ENCODE results near the gene HIC1. TPM values are rescaled to one million over a fixed set of nuclear protein-coding genes. Genes with fewer than 3 reads are reported as not detected.

HIC1 gene
- total RNA-seq, 2 experiments from 2014 or later, result 0.19 to 0.32 TPM

DNA sequence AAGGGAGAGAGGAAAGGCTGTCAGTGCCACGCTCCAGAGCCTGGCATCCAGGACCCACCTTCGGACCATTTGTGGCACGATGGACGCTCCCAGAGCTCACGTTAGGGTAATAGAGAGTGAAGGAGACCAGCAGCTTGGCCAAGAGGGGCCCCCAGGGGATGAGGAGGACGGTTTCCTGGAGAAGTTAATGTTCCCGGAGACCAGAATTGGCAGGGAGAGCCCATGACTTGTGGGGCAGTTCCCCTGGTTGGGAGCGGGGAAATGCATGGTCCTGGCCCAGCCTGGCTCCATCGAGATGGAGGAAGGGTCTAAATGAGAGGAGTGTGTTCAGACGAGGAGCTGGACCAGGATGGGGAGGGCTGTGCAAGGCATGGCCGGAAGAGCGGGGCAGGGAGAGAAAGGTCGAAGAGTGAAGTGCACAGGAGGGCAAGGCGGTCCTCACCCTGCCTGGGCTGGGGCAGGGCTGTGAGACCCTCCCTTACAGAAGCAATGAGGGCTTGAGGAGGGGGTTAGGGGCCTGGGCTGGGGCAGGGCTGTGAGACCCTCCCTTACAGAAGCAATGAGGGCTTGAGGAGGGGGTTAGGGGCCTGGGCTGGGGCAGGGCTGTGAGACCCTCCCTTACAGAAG, 2.9 kb upstream of the HIC1 start:
- CTCF ChIA-PET (ENCODE audit: unreplicated experiment), result no interaction called here
- Histone ChIP-seq H3K4me1 (ENCODE audit: insufficient read depth, low read length, poor library complexity, severe bottlenecking) (peaks cover 32% of the 10 kb centered on the region), H3K27ac (ENCODE audit: low read depth, low read length, poor library complexity, severe bottlenecking) (no peak overlapping the region), H3K79me2 (ENCODE audit: insufficient read depth, low read depth, low read length) (no peaks in the 10 kb centered on the region), H3K9me2 (ENCODE audit: insufficient read depth, low read length) (no peaks in the 10 kb centered on the region), H3K36me3 (ENCODE audit: insufficient read depth, low read length) (no peaks in the 10 kb centered on the region), H3K9me3 (ENCODE audit: low read length) (no peaks in the 10 kb centered on the region), H3K4me2 (ENCODE audit: low read length) (no peak overlapping the region), H4K20me1 (ENCODE audit: insufficient read depth, low read length) (no peaks in the 10 kb centered on the region), H3K4me3 (ENCODE audit: low read depth, low read length, poor library complexity, severe bottlenecking) (no peak overlapping the region), H2AFZ (ENCODE audit: low read length) (no peak overlapping the region)
- POLR2A ChIA-PET, result no interaction called here
- BruUV-seq (replicated peaks), result no TSS peak
- intact Hi-C loops (cut with micrococcal nuclease; ENCODE audit: unreplicated experiment), result loop anchor here (5.0 kb wide), 1 partner anchor 285 kb away; the partner anchor contains the start of genes SGSM2 and TSR1
- DNase-seq (ENCODE audit: low spot score), result no peak
- TF ChIP-seq EZH2phosphoT487 (IDR thresholded peaks at IDR 0.05; ENCODE audit: borderline replicate concordance, low read depth, low read length), result no peak
- TF ChIP-seq, protein P1, sequence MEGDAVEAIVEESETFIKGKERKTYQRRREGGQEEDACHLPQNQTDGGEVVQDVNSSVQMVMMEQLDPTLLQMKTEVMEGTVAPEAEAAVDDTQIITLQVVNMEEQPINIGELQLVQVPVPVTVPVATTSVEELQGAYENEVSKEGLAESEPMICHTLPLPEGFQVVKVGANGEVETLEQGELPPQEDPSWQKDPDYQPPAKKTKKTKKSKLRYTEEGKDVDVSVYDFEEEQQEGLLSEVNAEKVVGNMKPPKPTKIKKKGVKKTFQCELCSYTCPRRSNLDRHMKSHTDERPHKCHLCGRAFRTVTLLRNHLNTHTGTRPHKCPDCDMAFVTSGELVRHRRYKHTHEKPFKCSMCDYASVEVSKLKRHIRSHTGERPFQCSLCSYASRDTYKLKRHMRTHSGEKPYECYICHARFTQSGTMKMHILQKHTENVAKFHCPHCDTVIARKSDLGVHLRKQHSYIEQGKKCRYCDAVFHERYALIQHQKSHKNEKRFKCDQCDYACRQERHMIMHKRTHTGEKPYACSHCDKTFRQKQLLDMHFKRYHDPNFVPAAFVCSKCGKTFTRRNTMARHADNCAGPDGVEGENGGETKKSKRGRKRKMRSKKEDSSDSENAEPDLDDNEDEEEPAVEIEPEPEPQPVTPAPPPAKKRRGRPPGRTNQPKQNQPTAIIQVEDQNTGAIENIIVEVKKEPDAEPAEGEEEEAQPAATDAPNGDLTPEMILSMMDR (conservative IDR thresholded peaks at IDR 0.05; ENCODE audit: low read length), result no peak

DNA sequence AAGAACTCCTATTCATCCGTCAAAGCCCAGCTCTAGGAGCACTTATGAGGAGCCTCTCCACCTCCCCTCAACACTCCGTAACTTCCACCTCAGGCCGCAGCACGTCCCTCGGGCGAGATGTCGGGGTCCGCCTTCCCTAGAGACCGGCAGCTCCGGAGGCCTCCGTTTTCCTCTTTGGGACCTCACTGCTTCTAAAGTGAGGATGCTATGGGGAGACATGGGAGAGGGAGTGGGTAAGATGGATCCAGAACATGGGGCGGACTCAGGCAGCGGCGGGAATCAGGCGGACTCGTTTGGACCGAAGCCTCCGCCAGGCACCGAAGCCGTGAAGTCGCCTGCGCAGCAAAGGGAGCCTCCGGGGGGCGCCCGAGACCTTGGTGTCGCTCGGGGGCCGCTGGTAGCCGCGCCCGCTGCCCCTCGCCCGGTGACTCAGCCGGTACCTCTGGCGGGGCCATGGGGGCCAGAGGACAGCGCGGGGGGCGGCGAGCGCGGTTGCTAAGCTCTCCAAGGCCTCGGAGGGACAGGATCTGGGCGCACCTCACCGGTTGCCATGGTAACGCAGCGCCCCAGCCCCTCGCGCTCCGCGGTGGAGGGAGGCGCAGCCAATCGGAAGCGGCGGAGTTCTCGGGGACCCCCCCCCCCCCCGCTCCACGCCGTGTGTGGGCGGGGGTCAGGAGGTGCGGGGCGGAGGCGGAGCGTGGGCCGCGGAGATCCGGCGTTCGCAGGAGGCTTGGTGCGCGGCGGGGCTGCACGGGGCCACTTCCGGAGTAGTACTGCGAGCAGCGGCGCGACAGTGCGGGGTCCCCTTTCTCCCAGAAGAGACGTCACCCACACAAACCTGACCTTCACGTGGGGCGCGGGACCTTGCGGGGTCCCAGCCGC, 1.3 kb upstream of the HIC1 start:
- Histone ChIP-seq H3K4me2 (ENCODE audit: low read length) (peak overlapping the region; percentile 80), H2AFZ (ENCODE audit: low read length) (peak overlapping the region; percentile 1; the same call in 1 of the 2 replicates), H3K27ac (ENCODE audit: low read depth, low read length, poor library complexity, severe bottlenecking) (no peak overlapping the region), H3K36me3 (ENCODE audit: insufficient read depth, low read length) (no peaks in the 10 kb centered on the region), H3K9me3 (ENCODE audit: low read length) (no peaks in the 10 kb centered on the region), H4K20me1 (ENCODE audit: insufficient read depth, low read length) (no peaks in the 10 kb centered on the region), H3K79me2 (ENCODE audit: insufficient read depth, low read depth, low read length) (no peaks in the 10 kb centered on the region), H3K9me2 (ENCODE audit: insufficient read depth, low read length) (no peaks in the 10 kb centered on the region), H3K4me1 (ENCODE audit: insufficient read depth, low read length, poor library complexity, severe bottlenecking) (peaks cover 32% of the 10 kb centered on the region), H3K4me3 (ENCODE audit: low read depth, low read length, poor library complexity, severe bottlenecking) (peak overlapping the region; percentile 68)
- BruUV-seq (replicated peaks), result no TSS peak
- intact Hi-C loops (cut with micrococcal nuclease; ENCODE audit: unreplicated experiment), result loop anchor here (5.0 kb wide), 1 partner anchor 284 kb away; the partner anchor contains the start of genes SGSM2 and TSR1
- CTCF ChIA-PET (ENCODE audit: unreplicated experiment), result interaction anchor here (0.6 kb wide), 3 partner anchors 10 to 270 kb away, joined by 3 read pairs; no protein-coding TSS in a partner anchor
- peak; percentile 85; the same call in 1 of the 2 replicates for TF ChIP-seq EZH2phosphoT487 (IDR thresholded peaks at IDR 0.05; ENCODE audit: borderline replicate concordance, low read depth, low read length)
- TF ChIP-seq, protein P1 (conservative IDR thresholded peaks at IDR 0.05; ENCODE audit: low read length), result peak; percentile 88
- POLR2A ChIA-PET, result interaction anchor here (0.7 kb wide), 1 partner anchor 10 kb away, joined by 5 read pairs; no protein-coding TSS in a partner anchor
- peak; percentile 77 for DNase-seq (ENCODE audit: low spot score)

All from OCI-LY7 (cell line).